ENCODE results near the gene PAQR5. TPM values are rescaled to one million over a fixed set of nuclear protein-coding genes. Genes with fewer than 3 reads are reported as not detected.
A peak's percentile ranks its signal among the peaks of the same experiment; 100 is the strongest.

The PAQR5 gene
- total RNA-seq, 1 donor from 2014 or later: 1.5 TPM

DNA sequence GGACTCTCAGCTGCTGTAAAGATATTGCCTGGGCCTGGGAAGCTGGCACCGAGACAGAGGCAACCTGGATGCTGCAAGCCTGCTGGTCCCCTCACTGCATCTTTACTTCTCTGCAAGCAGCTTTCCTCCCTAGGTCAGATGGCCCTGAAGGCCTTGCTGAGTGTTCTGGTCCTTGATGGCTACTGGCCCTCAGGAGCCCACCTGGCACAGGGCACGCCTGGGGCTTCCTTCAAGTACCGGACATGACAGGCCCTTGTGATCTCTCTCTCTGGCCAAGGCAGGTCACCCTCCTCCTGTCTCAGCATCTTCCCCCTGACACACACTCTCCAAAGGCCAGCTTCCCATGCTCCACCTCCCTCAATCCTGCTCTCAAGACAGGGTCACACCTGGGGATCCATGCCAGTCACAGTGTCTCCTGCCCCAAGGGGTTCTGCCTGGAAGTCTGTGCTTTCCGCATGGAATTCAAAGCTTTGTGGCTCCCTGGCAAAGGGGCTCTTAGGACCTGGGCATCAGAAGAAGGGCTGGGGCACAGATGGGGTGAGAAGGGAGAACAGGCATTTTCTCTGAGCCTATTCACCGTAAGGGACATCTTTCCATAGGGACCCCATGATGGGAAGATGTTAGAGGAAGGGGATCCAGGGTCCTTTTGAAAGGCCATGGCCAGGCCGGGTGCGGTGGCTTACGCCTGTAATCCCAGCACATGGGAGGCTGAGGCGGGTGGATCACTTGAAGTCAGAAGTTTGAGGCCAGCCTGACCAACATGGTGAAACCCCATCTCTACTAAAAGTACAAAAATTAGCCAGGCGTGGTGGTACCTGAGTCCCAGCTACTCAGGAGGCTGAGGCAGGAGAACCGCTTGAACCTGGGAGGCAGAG, 4.7 kb upstream of the PAQR5 start:
- H3K36me3 Mint-ChIP-seq (ENCODE audit: unreplicated experiment): no peaks in the 10 kb centered on the region
- no peak overlapping the region for H3K4me3 Mint-ChIP-seq (ENCODE audit: unreplicated experiment)
- peaks cover 5% of the 10 kb centered on the region for H3K27me3 Mint-ChIP-seq (ENCODE audit: unreplicated experiment)
- H3K4me1 Mint-ChIP-seq (ENCODE audit: unreplicated experiment): peaks cover 8% of the 10 kb centered on the region
- no peaks in the 10 kb centered on the region for H3K9me3 Mint-ChIP-seq (ENCODE audit: unreplicated experiment)
- DNase-seq (ENCODE audit: extremely low spot score, unreplicated experiment): no peak
- TF ChIP-seq, protein P1, sequence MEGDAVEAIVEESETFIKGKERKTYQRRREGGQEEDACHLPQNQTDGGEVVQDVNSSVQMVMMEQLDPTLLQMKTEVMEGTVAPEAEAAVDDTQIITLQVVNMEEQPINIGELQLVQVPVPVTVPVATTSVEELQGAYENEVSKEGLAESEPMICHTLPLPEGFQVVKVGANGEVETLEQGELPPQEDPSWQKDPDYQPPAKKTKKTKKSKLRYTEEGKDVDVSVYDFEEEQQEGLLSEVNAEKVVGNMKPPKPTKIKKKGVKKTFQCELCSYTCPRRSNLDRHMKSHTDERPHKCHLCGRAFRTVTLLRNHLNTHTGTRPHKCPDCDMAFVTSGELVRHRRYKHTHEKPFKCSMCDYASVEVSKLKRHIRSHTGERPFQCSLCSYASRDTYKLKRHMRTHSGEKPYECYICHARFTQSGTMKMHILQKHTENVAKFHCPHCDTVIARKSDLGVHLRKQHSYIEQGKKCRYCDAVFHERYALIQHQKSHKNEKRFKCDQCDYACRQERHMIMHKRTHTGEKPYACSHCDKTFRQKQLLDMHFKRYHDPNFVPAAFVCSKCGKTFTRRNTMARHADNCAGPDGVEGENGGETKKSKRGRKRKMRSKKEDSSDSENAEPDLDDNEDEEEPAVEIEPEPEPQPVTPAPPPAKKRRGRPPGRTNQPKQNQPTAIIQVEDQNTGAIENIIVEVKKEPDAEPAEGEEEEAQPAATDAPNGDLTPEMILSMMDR (IDR thresholded peaks at IDR 0.05): no peak
- H3K27ac Mint-ChIP-seq (ENCODE audit: unreplicated experiment): no peak overlapping the region

DNA sequence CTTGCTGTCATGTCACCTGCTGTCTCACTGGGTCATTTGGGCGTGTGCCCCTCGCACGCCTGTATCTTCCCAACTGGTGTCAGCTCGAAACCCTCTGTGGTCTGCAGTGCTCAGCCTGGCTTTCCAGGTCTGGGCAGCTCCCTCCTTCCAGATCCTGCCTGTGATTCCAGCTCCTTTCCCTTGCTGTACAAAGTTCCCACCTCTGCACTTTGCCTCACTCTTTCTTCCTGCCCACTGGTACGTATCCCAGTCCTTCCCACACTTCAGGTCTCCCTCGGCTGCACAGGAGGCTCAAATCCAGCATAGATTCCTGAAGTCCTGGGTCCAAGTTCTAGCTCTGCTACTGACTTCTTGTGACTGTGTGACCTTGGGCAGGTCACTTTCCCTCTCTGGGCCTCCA, 2.1 kb upstream of the PAQR5 start:
- Mint-ChIP-seq H3K27ac (ENCODE audit: unreplicated experiment) (no peak overlapping the region), H3K27me3 (ENCODE audit: unreplicated experiment) (peaks cover 5% of the 10 kb centered on the region), H3K4me1 (ENCODE audit: unreplicated experiment) (peaks cover 4% of the 10 kb centered on the region), H3K4me3 (ENCODE audit: unreplicated experiment) (no peak overlapping the region), H3K36me3 (ENCODE audit: unreplicated experiment) (no peaks in the 10 kb centered on the region), H3K9me3 (ENCODE audit: unreplicated experiment) (no peaks in the 10 kb centered on the region)
- no peak for DNase-seq (ENCODE audit: extremely low spot score, unreplicated experiment)
- TF ChIP-seq, protein P1 (IDR thresholded peaks at IDR 0.05): no peak

DNA sequence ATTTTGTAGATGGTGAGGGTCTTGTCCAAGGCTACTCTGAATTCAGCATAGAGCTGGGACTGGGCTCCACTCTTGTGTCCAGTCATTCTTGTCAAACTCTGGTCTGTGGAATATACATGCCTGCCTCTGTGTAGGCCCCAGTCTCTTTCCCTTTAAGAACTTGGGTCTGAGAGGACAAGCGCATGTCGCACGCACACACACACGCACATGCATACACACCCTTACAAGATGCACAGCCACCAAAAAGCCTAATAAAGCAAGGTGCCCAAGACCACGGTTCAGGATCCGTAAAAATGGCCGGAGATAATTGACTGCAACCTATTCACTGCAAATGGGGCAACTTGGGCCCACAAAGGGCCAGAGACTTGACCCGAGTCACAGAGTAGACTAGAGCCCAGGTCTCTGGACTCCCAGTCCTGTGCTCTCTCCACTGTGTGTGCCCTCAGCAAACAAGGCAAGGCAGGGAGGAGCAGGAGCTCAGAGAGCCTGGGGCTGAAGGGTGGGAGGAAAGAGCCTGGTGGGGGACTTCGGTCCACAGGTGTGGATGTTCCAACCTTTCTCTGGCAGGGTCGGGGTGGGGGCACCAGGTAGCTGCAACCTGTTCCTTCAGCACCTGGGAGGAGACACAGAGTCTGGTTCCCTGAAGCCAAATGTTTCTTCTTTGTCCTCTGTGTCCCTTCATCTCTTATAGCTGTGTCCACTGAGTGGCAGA, 914 bp upstream of the PAQR5 start:
- Mint-ChIP-seq H3K4me1 (ENCODE audit: unreplicated experiment) (peaks cover 4% of the 10 kb centered on the region), H3K27ac (ENCODE audit: unreplicated experiment) (no peak overlapping the region), H3K9me3 (ENCODE audit: unreplicated experiment) (no peaks in the 10 kb centered on the region)

DNA sequence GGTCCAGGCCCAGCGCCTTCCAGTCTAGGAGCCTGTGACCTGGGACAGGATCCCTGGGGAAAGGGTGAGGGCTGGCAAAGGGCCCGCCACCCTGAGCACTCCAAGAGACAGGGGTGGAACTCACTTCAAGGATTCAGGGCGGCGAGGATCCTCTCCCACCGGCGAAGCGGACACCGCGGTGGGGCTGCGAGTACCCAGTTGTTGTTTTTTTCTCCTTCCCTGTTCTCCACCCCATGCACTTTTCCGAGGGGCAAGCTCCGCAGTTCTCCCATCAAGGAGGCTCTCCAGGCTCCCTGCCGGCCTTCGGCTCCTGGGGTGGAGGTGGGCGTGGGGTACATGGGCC, 387 bp upstream of the PAQR5 start:
- H3K9me3 Mint-ChIP-seq (ENCODE audit: unreplicated experiment): no peaks in the 10 kb centered on the region
- peaks cover 5% of the 10 kb centered on the region for H3K27me3 Mint-ChIP-seq (ENCODE audit: unreplicated experiment)
- TF ChIP-seq, protein P1 (IDR thresholded peaks at IDR 0.05): no peak
- H3K4me1 Mint-ChIP-seq (ENCODE audit: unreplicated experiment): peaks cover 5% of the 10 kb centered on the region
- DNase-seq (ENCODE audit: extremely low spot score, unreplicated experiment): no peak
- H3K36me3 Mint-ChIP-seq (ENCODE audit: unreplicated experiment): no peaks in the 10 kb centered on the region
- H3K4me3 Mint-ChIP-seq (ENCODE audit: unreplicated experiment): peak overlapping the region; percentile 66
- no peak overlapping the region for H3K27ac Mint-ChIP-seq (ENCODE audit: unreplicated experiment)

More for the DNA sequence above, 914 bp upstream of the PAQR5 start:
- no peak for DNase-seq (ENCODE audit: extremely low spot score, unreplicated experiment)
- Mint-ChIP-seq H3K4me3 (ENCODE audit: unreplicated experiment) (peak overlapping the region; percentile 66), H3K36me3 (ENCODE audit: unreplicated experiment) (no peaks in the 10 kb centered on the region), H3K27me3 (ENCODE audit: unreplicated experiment) (peaks cover 5% of the 10 kb centered on the region)
- TF ChIP-seq, protein P1 (IDR thresholded peaks at IDR 0.05): no peak

DNA sequence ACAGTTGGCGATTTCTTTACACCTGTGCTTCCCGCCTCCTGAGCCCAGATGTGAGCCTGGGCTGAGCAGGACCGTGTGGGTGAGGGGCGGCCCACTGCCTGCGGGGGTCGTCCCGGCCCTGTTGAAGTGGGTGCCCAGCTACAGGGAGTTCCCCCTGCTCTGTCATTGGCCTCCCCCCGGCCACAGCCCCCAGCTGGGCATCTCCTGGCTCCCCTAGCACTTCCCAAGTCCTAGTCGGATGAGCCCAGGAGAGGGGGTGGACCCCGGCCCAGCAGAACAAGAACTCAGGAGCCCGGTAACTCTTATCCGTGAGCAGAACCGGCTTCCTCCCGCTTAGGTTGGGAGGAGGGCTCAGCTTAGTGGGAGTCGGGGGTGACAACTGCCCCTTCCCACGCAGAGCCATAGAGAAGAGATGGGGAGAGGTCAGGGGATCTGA, 757 bp downstream of the PAQR5 start:
- H3K4me3 Mint-ChIP-seq (ENCODE audit: unreplicated experiment): peak overlapping the region; percentile 38
- DNase-seq (ENCODE audit: extremely low spot score, unreplicated experiment): no peak
- TF ChIP-seq, protein P1 (IDR thresholded peaks at IDR 0.05): no peak
- no peaks in the 10 kb centered on the region for H3K36me3 Mint-ChIP-seq (ENCODE audit: unreplicated experiment)
- H3K4me1 Mint-ChIP-seq (ENCODE audit: unreplicated experiment): peaks cover 14% of the 10 kb centered on the region
- no peaks in the 10 kb centered on the region for H3K9me3 Mint-ChIP-seq (ENCODE audit: unreplicated experiment)
- no peak overlapping the region for H3K27ac Mint-ChIP-seq (ENCODE audit: unreplicated experiment)
- H3K27me3 Mint-ChIP-seq (ENCODE audit: unreplicated experiment): peaks cover 5% of the 10 kb centered on the region
